Breast epithelium (tissue), 4 donors: ENCODE measurements around the gene CARS2. TPM values are rescaled to one million over a fixed set of nuclear protein-coding genes. Genes with fewer than 3 reads are reported as not detected.
"Not testable (repeated sequence)": the region's sequence is repeated elsewhere in the genome, so short reads cannot be mapped to it uniquely, and the experiment has no call there.

Source experiments
- DNase-seq, 2 donors: peaks; one replicate each; pipeline ENCODE4 v3.0.0-alpha.2; 2019; ENCODE audit warnings: low spot score in 2 of 2
- H3K27ac ChIP-seq, 2 donors: fragments of 200-600 bp; sonication (generic) in 1 of 2; one replicate each; pipeline ENCODE4 v1.5.1; 2016 to 2019; ENCODE audit warnings: mild to moderate bottlenecking in 1 of 2
- H3K27me3 ChIP-seq, 2 donors: fragments of 200-600 bp; sonication (generic) in 1 of 2; one replicate each; pipeline versions ENCODE4 v1.5.1 to v1.6.0; 2017 to 2019; ENCODE audit warnings: control low read depth in 1 of 2, mild to moderate bottlenecking in 1 of 2
- H3K36me3 ChIP-seq: fragments of 200-600 bp; one replicate; pipeline ENCODE4 v1.5.1; 2019
- H3K4me1 ChIP-seq, 2 donors: fragments of 200-600 bp; sonication (generic); one replicate each; pipeline ENCODE4 v1.5.1; 2016 to 2019; ENCODE audit warnings: control low read depth in 1 of 2
- H3K4me3 ChIP-seq, 3 donors: fragments of 200-600 bp; sonication (generic); 1 replicate in 2 of 3; 2 replicates in 1 of 3; pipeline ENCODE4 v1.5.1; 2016 to 2019; ENCODE audit warnings: mild to moderate bottlenecking in 3 of 3, moderate library complexity in 2 of 3
- H3K9me3 ChIP-seq, 2 donors: fragments of 200-600 bp; sonication (generic) in 1 of 2; one replicate each; pipeline ENCODE4 v1.5.1; 2016 to 2019; ENCODE audit warnings: control low read depth in 1 of 2
- POLR2A ChIP-seq: fragments of 450-650 bp; IDR thresholded peaks from one replicate; pipeline ENCODE4 v1.6.1; 2016; ENCODE audit warnings: antibody characterized with exemption, mild to moderate bottlenecking, moderate library complexity
- POLR2AphosphoS5 ChIP-seq, 3 donors: sonication (generic); formaldehyde crosslinking; IDR thresholded peaks; one replicate each; pipeline ENCODE4 v1.6.1; 2017; ENCODE audit warnings: antibody characterized with exemption in 3 of 3
- intact Hi-C: fragments of 100-400 bp; cut with DNase I; formaldehyde crosslinking; loops from one replicate; pipeline ENCODE4 v1.15.1; 2023; ENCODE audit warnings: low total_unique reads
- total RNA-seq, 3 donors: library from RNA; depleted of rRNA; stranded (reverse); fragments of >200 nt; gene quantifications; one replicate each; pipeline ENCODE4 v1.1.0, GENCODE V29; 2016
- TF ChIP-seq, protein P1 (sequence below), 3 donors: fragments of 450-650 bp; IDR thresholded peaks; one replicate each; pipeline ENCODE4 v1.5.1; 2016 to 2017; ENCODE audit warnings: antibody characterized with exemption in 3 of 3, mild to moderate bottlenecking in 3 of 3, moderate library complexity in 3 of 3

CARS2 gene
- total RNA-seq, 3 donors from 2014 or later = 59.8 to 79.8 (median 61.6) TPM

DNA sequence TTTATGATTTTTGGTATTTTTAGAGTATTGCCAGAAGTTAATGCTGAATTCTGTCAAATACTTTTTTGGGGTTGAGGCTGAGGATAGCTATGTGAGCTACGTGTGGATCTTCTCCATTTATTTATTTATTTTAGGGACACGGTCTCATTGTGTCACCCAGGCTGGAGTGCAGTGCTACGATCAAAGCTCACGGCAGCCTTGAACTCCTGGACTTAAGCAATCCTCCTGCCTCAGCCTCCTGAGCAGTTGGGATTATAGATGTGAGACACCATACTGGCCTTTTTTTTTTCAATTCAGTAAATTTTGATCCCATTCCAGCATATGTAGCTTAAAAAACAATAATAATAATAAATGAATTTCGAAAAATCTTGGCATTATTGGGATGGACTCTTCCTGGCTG is 28.6 kb upstream of the CARS2 start:
- intact Hi-C loops = no loop called here
- Histone ChIP-seq H3K27ac (no peak overlapping the region), H3K27me3 (no peaks in the 10 kb centered on the region), H3K4me3 (no peak overlapping the region), H3K4me1 (no peaks in the 10 kb centered on the region), H3K9me3 (no peaks in the 10 kb centered on the region), H3K36me3 (no peaks in the 10 kb centered on the region)
- DNase-seq = no peak
- TF ChIP-seq, protein P1, sequence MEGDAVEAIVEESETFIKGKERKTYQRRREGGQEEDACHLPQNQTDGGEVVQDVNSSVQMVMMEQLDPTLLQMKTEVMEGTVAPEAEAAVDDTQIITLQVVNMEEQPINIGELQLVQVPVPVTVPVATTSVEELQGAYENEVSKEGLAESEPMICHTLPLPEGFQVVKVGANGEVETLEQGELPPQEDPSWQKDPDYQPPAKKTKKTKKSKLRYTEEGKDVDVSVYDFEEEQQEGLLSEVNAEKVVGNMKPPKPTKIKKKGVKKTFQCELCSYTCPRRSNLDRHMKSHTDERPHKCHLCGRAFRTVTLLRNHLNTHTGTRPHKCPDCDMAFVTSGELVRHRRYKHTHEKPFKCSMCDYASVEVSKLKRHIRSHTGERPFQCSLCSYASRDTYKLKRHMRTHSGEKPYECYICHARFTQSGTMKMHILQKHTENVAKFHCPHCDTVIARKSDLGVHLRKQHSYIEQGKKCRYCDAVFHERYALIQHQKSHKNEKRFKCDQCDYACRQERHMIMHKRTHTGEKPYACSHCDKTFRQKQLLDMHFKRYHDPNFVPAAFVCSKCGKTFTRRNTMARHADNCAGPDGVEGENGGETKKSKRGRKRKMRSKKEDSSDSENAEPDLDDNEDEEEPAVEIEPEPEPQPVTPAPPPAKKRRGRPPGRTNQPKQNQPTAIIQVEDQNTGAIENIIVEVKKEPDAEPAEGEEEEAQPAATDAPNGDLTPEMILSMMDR (IDR thresholded peaks at IDR 0.05) = no peak
- TF ChIP-seq POLR2AphosphoS5 (IDR thresholded peaks at IDR 0.05) (no peak), POLR2A (no peak)

DNA sequence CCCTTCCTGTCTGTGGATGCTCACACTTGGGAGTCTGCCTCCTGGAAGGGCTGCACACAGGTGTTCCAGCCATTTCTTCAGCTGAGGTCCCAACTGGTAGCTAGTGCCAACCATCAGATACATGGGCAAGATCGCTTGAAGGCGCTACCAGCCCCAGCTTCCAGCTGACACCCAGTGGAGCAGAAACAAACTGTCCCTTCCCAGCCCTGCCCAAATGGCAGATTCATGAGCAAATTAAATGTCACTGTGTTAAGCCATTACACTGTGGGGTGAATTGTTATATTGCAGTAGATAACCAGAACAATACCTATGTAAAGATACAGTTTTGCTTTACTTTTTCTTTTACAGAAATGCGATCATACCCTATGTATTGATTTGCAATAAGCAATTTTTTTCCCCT is 25.2 kb upstream of the CARS2 start:
- Histone ChIP-seq H3K27ac (no peak overlapping the region), H3K27me3 (no peaks in the 10 kb centered on the region), H3K4me1 (no peaks in the 10 kb centered on the region), H3K4me3 (no peak overlapping the region), H3K36me3 (no peaks in the 10 kb centered on the region), H3K9me3 (no peaks in the 10 kb centered on the region)
- intact Hi-C loops = no loop called here
- TF ChIP-seq, protein P1 (IDR thresholded peaks at IDR 0.05) = no peak
- TF ChIP-seq POLR2AphosphoS5 (IDR thresholded peaks at IDR 0.05) (no peak), POLR2A (no peak)
- no peak for DNase-seq

GRCh38 chr13:110726726-110727125 is 20.8 kb upstream of the CARS2 start:
- H3K4me1 ChIP-seq = no peaks in the 10 kb centered on the region
- H3K27ac ChIP-seq = no peak overlapping the region
- no peaks in the 10 kb centered on the region for H3K36me3 ChIP-seq
- no peak for DNase-seq
- no peaks in the 10 kb centered on the region for H3K27me3 ChIP-seq
- H3K4me3 ChIP-seq = no peak overlapping the region
- intact Hi-C loops = no loop called here
- no peak for TF ChIP-seq POLR2AphosphoS5 (IDR thresholded peaks at IDR 0.05)
- TF ChIP-seq, protein P1 (IDR thresholded peaks at IDR 0.05) = no peak
- no peak for TF ChIP-seq POLR2A
- no peaks in the 10 kb centered on the region for H3K9me3 ChIP-seq

- H3K4me1 ChIP-seq, H3K4me3 ChIP-seq, H3K36me3 ChIP-seq, DNase-seq, H3K27me3 ChIP-seq, H3K27ac ChIP-seq, intact Hi-C loops, H3K9me3 ChIP-seq: not testable (repeated sequence)
These were observed 20.2 kb upstream of the CARS2 start for GRCh38 chr13:110726153-110726552.

- H3K9me3 ChIP-seq = no peaks in the 10 kb centered on the region
- H3K27ac ChIP-seq = no peak overlapping the region
- no peak overlapping the region for H3K4me3 ChIP-seq
- H3K36me3 ChIP-seq = no peaks in the 10 kb centered on the region
- DNase-seq = no peak
- no peaks in the 10 kb centered on the region for H3K27me3 ChIP-seq
- intact Hi-C loops = no loop called here
- no peak for TF ChIP-seq POLR2AphosphoS5 (IDR thresholded peaks at IDR 0.05)
- TF ChIP-seq, protein P1 (IDR thresholded peaks at IDR 0.05) = no peak
- no peak for TF ChIP-seq POLR2A
- no peaks in the 10 kb centered on the region for H3K4me1 ChIP-seq
These were observed 17.7 kb upstream of the CARS2 start for GRCh38 chr13:110723598-110723997.

- no peak for DNase-seq
- peaks cover 0 to 6% of the 10 kb centered on the region in 2 donors for H3K4me1 ChIP-seq
These were observed 17.1 kb upstream of the CARS2 start for GRCh38 chr13:110722971-110723370.

More at GRCh38 chr13:110722971-110723370, 17.1 kb upstream of the CARS2 start:
- intact Hi-C loops = no loop called here
- no peaks in the 10 kb centered on the region for H3K27me3 ChIP-seq
- H3K4me3 ChIP-seq = no peak overlapping the region
- no peaks in the 10 kb centered on the region for H3K9me3 ChIP-seq
- no peak for TF ChIP-seq POLR2A
- no peak for TF ChIP-seq POLR2AphosphoS5 (IDR thresholded peaks at IDR 0.05)
- TF ChIP-seq, protein P1 (IDR thresholded peaks at IDR 0.05) = no peak
- no peak overlapping the region for H3K27ac ChIP-seq
- no peaks in the 10 kb centered on the region for H3K36me3 ChIP-seq
